WTC11 (cell line): Measurements from ENCODE around the gene KIF5C. TPM values are rescaled to one million over a fixed set of nuclear protein-coding genes. Genes with fewer than 3 reads are reported as not detected.

Experiments
- ATAC-seq: fragments of 200-7000 bp; cut with Tn5 transposase; 2 replicates; pipeline ENCODE4 v1.10.0; 2021; ENCODE audit warnings: mild to moderate bottlenecking, moderate library complexity
- CTCF ChIA-PET: fragments of 300-600 bp; sonication (Branson Sonifier 250); formaldehyde crosslinking; loops from one replicate; lab custom pipeline; 2021; ENCODE audit warnings: antibody characterized with exemption; lab: Charles Lee
- POLR2A ChIA-PET: fragments of 350-600 bp; sonication (Branson Sonifier 250); formaldehyde crosslinking; loops from one replicate; lab custom pipeline; 2021; ENCODE audit warnings: antibody characterized with exemption; lab: Charles Lee
- DNase-seq: peaks from one replicate; pipeline ENCODE4 v3.0.0; 2021; ENCODE audit warnings: low spot score
- H3K27ac Mint-ChIP-seq: 2 replicates; pipeline ENCODE4 v1.8.0; 2021; ENCODE audit warnings: mixed read lengths
- H3K27me3 Mint-ChIP-seq: 2 replicates; pipeline ENCODE4 v1.8.0; 2021; ENCODE audit warnings: low read depth, mild to moderate bottlenecking, moderate library complexity, mixed read lengths
- H3K36me3 Mint-ChIP-seq: 2 replicates; pipeline ENCODE4 v1.8.0; 2021; ENCODE audit warnings: mixed read lengths
- H3K4me1 Mint-ChIP-seq: 2 replicates; pipeline ENCODE4 v1.8.0; 2022; ENCODE audit warnings: mixed read lengths
- H3K4me3 Mint-ChIP-seq: 2 replicates; pipeline ENCODE4 v1.8.0; 2021; ENCODE audit warnings: mild to moderate bottlenecking, moderate library complexity, mixed read lengths
- H3K9me3 Mint-ChIP-seq: 2 replicates; pipeline ENCODE4 v1.8.0; 2021; ENCODE audit warnings: mixed read lengths
- AFF4 ChIP-seq: sonication (generic); formaldehyde crosslinking; IDR thresholded peaks from 2 replicates; pipeline ENCODE4 v1.8.1; 2023; ENCODE audit warnings: mild to moderate bottlenecking, missing genetic modification reagents, borderline replicate concordance
- AR ChIP-seq: fragments of 250-450 bp; sonication (Bioruptor Pico); IDR thresholded peaks from 2 replicates; pipeline ENCODE4 v1.9.0; 2021; ENCODE audit warnings: mild to moderate bottlenecking
- CBFB ChIP-seq: sonication (generic); formaldehyde crosslinking; IDR thresholded peaks from 2 replicates; pipeline ENCODE4 v1.8.1; 2022; ENCODE audit warnings: mild to moderate bottlenecking, low read depth, missing genetic modification reagents
- E2F5 ChIP-seq: sonication (generic); formaldehyde crosslinking; IDR thresholded peaks from 2 replicates; pipeline ENCODE4 v1.8.1; 2022; ENCODE audit warnings: mild to moderate bottlenecking, moderate library complexity, missing genetic modification reagents
- ESRRA ChIP-seq: sonication (generic); formaldehyde crosslinking; IDR thresholded peaks from 2 replicates; pipeline ENCODE4 v1.8.1; 2022; ENCODE audit warnings: mild to moderate bottlenecking, missing genetic modification reagents, borderline replicate concordance
- FOXJ3 ChIP-seq: sonication (generic); formaldehyde crosslinking; IDR thresholded peaks from 2 replicates; pipeline ENCODE4 v1.9.0; 2021; ENCODE audit warnings: missing genetic modification reagents, mild to moderate bottlenecking, borderline replicate concordance
- NR1H2 ChIP-seq: sonication (generic); formaldehyde crosslinking; IDR thresholded peaks from 2 replicates; pipeline ENCODE4 v1.9.0; 2021; ENCODE audit warnings: mild to moderate bottlenecking, moderate library complexity, missing genetic modification reagents
- SOX15 ChIP-seq: fragments of 250-450 bp; sonication (Bioruptor Pico); IDR thresholded peaks from 2 replicates; pipeline ENCODE4 v1.9.0; 2021; ENCODE audit warnings: mild to moderate bottlenecking
- TP53 ChIP-seq: sonication (generic); formaldehyde crosslinking; IDR thresholded peaks from 2 replicates; pipeline ENCODE4 v1.8.1; 2023; ENCODE audit warnings: mild to moderate bottlenecking, missing genetic modification reagents
- ZMAT4 ChIP-seq: fragments of 250-450 bp; sonication (Bioruptor Pico); IDR thresholded peaks from 2 replicates; pipeline ENCODE4 v1.9.0; 2021; ENCODE audit warnings: mild to moderate bottlenecking
- ZNF138 ChIP-seq: sonication (generic); formaldehyde crosslinking; conservative IDR thresholded peaks from 2 replicates; pipeline ENCODE4 v1.8.1; 2022; ENCODE audit warnings: mild to moderate bottlenecking, moderate library complexity, missing genetic modification reagents
- ZNF281 ChIP-seq: sonication (generic); formaldehyde crosslinking; IDR thresholded peaks from 2 replicates; pipeline ENCODE4 v1.8.0; 2023; ENCODE audit warnings: mild to moderate bottlenecking, missing genetic modification reagents
- ZNF317 ChIP-seq: sonication (generic); formaldehyde crosslinking; IDR thresholded peaks from 2 replicates; pipeline ENCODE4 v1.8.1; 2023; ENCODE audit warnings: low read depth, mild to moderate bottlenecking, moderate library complexity, missing genetic modification reagents, borderline replicate concordance
- ZNF425 ChIP-seq: fragments of 250-450 bp; sonication (Bioruptor Pico); conservative IDR thresholded peaks from 2 replicates; pipeline ENCODE4 v1.9.0; 2021; ENCODE audit warnings: mild to moderate bottlenecking
- ZNF512 ChIP-seq: sonication (generic); formaldehyde crosslinking; IDR thresholded peaks from 2 replicates; pipeline ENCODE4 v1.8.1; 2022; ENCODE audit warnings: missing genetic modification reagents, borderline replicate concordance
- total RNA-seq: library from RNA; stranded (reverse); gene quantifications from 3 replicates; pipeline ENCODE4 v1.2.3, GENCODE V29; 2021

KIF5C gene
- total RNA-seq, 1 experiment from 2014 or later = 73.5 TPM

- TF ChIP-seq CBFB (CRISPR knock-in tag) (no peak), ZNF512 (CRISPR knock-in tag) (no peak), FOXJ3 (no peak), AFF4 (CRISPR knock-in tag) (no peak), ESRRA (CRISPR knock-in tag) (no peak), ZNF281 (CRISPR knock-in tag) (no peak)
These were observed 140.5 kb downstream of the KIF5C start (continued) for GRCh38 chr2:149015501-149015900.

- Mint-ChIP-seq H3K27ac (no peak overlapping the region), H3K4me1 (peaks cover 13% of the 10 kb centered on the region), H3K27me3 (no peaks in the 10 kb centered on the region), H3K36me3 (peaks cover 39% of the 10 kb centered on the region), H3K9me3 (no peaks in the 10 kb centered on the region), H3K4me3 (no peak overlapping the region)
- ATAC-seq (no peak), DNase-seq (no peak)
- no peak for TF ChIP-seq ESRRA (CRISPR knock-in tag)
- no peak for TF ChIP-seq AR
- no peak for TF ChIP-seq ZMAT4 (CRISPR knock-in tag)
- no peak for TF ChIP-seq TP53 (CRISPR knock-in tag)
- no peak for TF ChIP-seq ZNF317 (CRISPR knock-in tag)
- no peak for TF ChIP-seq E2F5 (CRISPR knock-in tag)
- no peak for TF ChIP-seq SOX15 (CRISPR knock-in tag)
- no peak for TF ChIP-seq ZNF425 (CRISPR knock-in tag)
- no peak for TF ChIP-seq ZNF138 (CRISPR knock-in tag)
- TF ChIP-seq NR1H2 (CRISPR knock-in tag) = no peak
- ChIA-PET POLR2A (no interaction called here), CTCF (interaction anchor here (1.0 to 6.5 kb wide), 10 partner anchors 15 to 558 kb away, joined by 3 to 104 read pairs (median 6); partner anchors contain the start of genes LYPD6 and LYPD6B)
These were observed 141.0 kb downstream of the KIF5C start for GRCh38 chr2:149015926-149016563.
